Activated T-cell treated with anti-CD3 and anti-CD28 coated beads, Interleukin-2, amount 50 U/mL, for 4 hours (primary cell): ENCODE results near the gene RRM1. TPM values are rescaled to one million over a fixed set of nuclear protein-coding genes. Genes with fewer than 3 reads are reported as not detected.

Experiments
- ATAC-seq, 2 donors: fragments of 200-7000 bp; cut with Tn5 transposase; one replicate each; pipeline ENCODE4 v1.10.0; 2021
- DNase-seq: peaks from one replicate; pipeline ENCODE4 v3.0.0-alpha.2; 2020
- H3K27me3 Mint-ChIP-seq: one replicate; pipeline ENCODE4 v1.8.0; 2021; ENCODE audit warnings: low read depth, mixed read lengths
- H3K36me3 Mint-ChIP-seq: one replicate; pipeline ENCODE4 v1.8.0; 2022; ENCODE audit warnings: mixed read lengths; ENCODE audit not compliant: insufficient read depth
- H3K4me1 Mint-ChIP-seq: one replicate; pipeline ENCODE4 v1.8.0; 2021; ENCODE audit warnings: low read depth, mixed read lengths
- H3K4me3 Mint-ChIP-seq: one replicate; pipeline ENCODE4 v1.8.0; 2021; ENCODE audit warnings: mild to moderate bottlenecking, moderate library complexity, mixed read lengths
- H3K9me3 Mint-ChIP-seq: one replicate; pipeline ENCODE4 v1.8.0; 2021; ENCODE audit warnings: mixed read lengths
- total RNA-seq, 3 donors: library from RNA; stranded (reverse); gene quantifications; one replicate each; pipeline ENCODE4 v1.2.1, GENCODE V29; 2021

The RRM1 gene
- total RNA-seq, 3 donors from 2014 or later, result 107 to 147 (median 118) TPM

DNA sequence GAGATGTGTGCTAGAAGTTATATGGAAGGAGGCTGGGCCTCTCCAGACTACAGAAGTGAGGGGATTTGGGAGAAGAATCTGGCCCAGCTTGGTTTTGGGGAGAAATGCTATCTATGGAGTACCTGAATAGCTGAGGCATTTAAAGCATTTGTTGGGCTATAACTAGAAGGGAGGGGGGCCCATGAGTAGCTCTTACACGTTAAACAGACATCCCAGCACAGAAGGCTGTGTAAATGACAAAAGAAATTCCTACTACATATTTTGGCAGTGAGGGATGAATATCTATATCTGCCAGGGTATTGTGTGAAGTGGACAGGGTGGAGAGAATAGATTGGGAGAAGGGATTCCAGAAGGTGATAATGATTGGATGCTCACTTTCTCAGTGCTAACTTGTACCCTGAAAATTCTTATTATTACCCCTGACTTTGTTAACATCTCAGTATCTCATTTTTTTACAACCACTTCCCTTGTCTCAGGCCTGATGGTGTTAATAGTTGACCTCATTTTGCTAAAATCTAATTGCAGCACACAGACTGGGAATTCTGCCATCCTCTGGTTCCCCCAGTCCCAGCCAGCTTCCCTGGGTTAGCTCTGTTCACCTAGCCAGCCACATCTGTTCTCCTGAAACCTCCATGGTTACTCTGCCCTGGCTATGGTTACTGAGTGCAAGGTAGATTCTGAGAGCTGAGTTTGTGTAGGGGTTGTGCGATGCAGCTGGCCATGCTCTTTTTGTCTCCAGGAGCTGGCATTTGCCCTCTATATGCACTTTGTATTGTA lies 28.8 kb upstream of the RRM1 start:
- DNase-seq, result no peak
- Mint-ChIP-seq H3K27me3 (no peaks in the 10 kb centered on the region), H3K9me3 (no peaks in the 10 kb centered on the region), H3K36me3 (peaks cover 16% of the 10 kb centered on the region), H3K4me1 (peaks cover 61% of the 10 kb centered on the region), H3K4me3 (no peak overlapping the region)
- no peak for ATAC-seq

DNA sequence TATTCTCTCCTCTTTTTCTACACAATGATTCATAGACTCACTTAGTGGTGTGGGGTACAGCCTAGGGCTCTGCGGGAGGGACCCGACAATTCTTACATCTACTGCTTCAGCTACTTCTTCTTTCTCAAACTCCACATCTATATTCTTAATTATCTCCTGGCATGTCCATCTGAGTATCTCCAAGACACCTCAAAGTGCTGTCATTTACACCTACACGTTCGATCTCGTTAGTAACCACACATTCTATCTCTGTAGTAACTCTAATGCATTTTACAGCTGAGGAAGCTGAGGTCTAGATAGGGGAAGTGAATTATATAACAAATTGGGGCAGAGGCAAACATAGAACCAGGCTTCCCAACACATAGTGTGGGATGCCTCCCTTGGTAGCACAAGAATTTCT lies 27.7 kb upstream of the RRM1 start:
- no peaks in the 10 kb centered on the region for H3K9me3 Mint-ChIP-seq
- H3K36me3 Mint-ChIP-seq, result peaks cover 14% of the 10 kb centered on the region
- no peaks in the 10 kb centered on the region for H3K27me3 Mint-ChIP-seq
- no peak overlapping the region for H3K4me3 Mint-ChIP-seq
- ATAC-seq (no peak), DNase-seq (no peak)
- peaks cover 61% of the 10 kb centered on the region for H3K4me1 Mint-ChIP-seq

GRCh38 chr11:4068962-4069361 lies 25.6 kb upstream of the RRM1 start:
- Mint-ChIP-seq H3K9me3 (no peaks in the 10 kb centered on the region), H3K36me3 (peaks cover 17% of the 10 kb centered on the region), H3K27me3 (no peaks in the 10 kb centered on the region), H3K4me1 (peaks cover 73% of the 10 kb centered on the region), H3K4me3 (no peak overlapping the region)
- ATAC-seq, result no peak
- DNase-seq, result no peak

- H3K9me3 Mint-ChIP-seq, result no peaks in the 10 kb centered on the region
- no peak overlapping the region for H3K4me3 Mint-ChIP-seq
- H3K27me3 Mint-ChIP-seq, result no peaks in the 10 kb centered on the region
- peaks cover 18% of the 10 kb centered on the region for H3K36me3 Mint-ChIP-seq
- H3K4me1 Mint-ChIP-seq, result peaks cover 51% of the 10 kb centered on the region
- DNase-seq (no peak), ATAC-seq (no peak)
These were observed 23.3 kb upstream of the RRM1 start for GRCh38 chr11:4071325-4071724.

DNA sequence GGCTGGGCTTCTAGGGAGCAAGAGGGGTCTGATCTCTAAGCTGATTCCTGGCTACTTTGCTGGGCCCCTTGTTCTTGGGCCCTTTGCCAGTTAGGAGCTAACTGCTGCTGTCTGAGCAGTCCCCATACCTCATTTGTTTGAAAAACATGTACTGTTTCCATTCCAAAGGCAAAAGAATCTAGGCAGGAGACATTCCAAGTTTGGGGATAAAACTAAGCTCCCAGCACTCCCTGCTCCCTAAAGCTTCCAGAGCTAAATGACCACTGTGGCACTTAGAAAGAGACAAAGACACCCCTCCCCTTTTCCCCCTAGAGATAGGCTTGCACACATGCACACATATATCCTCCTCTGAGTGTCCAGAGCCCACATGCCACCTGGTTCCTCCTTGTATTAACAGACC lies 22.7 kb upstream of the RRM1 start:
- Mint-ChIP-seq H3K9me3 (no peaks in the 10 kb centered on the region), H3K4me1 (peaks cover 51% of the 10 kb centered on the region), H3K27me3 (no peaks in the 10 kb centered on the region), H3K4me3 (no peak overlapping the region), H3K36me3 (peaks cover 16% of the 10 kb centered on the region)
- DNase-seq (no peak), ATAC-seq (no peak)

DNA sequence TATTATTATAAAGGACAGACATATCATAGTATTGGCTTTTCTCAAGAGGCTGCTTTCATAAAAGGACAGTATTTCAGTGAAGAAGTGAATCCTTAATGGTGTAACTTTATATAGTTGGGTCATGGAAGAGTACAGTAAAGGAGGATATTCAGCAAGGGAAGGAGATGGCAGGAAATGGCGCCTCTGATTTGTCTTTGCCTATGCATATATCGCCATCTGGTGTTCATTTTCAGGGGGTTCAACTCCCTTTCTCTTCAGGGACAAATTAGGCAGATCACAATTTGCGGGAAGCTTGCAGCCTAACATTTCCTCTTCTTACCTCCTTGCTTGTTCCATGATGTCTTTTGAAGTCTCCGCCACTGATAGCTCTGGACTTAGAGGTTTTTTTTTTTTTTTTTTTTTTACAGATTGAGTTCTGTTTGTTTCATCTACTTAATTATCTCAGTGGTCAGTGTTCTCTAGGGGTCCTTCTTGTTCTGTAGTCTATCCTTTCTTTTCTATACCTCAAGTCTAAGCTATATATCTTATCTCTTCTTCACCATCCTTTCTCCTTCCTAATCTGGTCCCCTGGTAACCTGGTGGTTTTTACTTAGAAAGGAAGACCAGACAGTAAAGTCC lies 21.8 kb upstream of the RRM1 start:
- Mint-ChIP-seq H3K27me3 (no peaks in the 10 kb centered on the region), H3K4me1 (peaks cover 45% of the 10 kb centered on the region), H3K4me3 (no peak overlapping the region)

GRCh38 chr11:4074266-4074665 lies 20.3 kb upstream of the RRM1 start:
- ATAC-seq, result no peak
- H3K9me3 Mint-ChIP-seq, result no peaks in the 10 kb centered on the region
- no peak overlapping the region for H3K4me3 Mint-ChIP-seq
- H3K4me1 Mint-ChIP-seq, result peaks cover 32% of the 10 kb centered on the region
- H3K27me3 Mint-ChIP-seq, result no peaks in the 10 kb centered on the region
- no peak for DNase-seq
- H3K36me3 Mint-ChIP-seq, result peaks cover 15% of the 10 kb centered on the region

More for the DNA sequence above, 21.8 kb upstream of the RRM1 start:
- H3K36me3 Mint-ChIP-seq, result peaks cover 15% of the 10 kb centered on the region
- ATAC-seq (peak; percentile 65 to 82), DNase-seq (peak; percentile 37)
- H3K9me3 Mint-ChIP-seq, result no peaks in the 10 kb centered on the region

GRCh38 chr11:4076774-4077173 lies 17.8 kb upstream of the RRM1 start:
- H3K4me3 Mint-ChIP-seq, result no peak overlapping the region
- no peaks in the 10 kb centered on the region for H3K9me3 Mint-ChIP-seq
- ATAC-seq (no peak), DNase-seq (no peak)
- peaks cover 10% of the 10 kb centered on the region for H3K36me3 Mint-ChIP-seq
- H3K4me1 Mint-ChIP-seq, result peaks cover 27% of the 10 kb centered on the region
- no peaks in the 10 kb centered on the region for H3K27me3 Mint-ChIP-seq

DNA sequence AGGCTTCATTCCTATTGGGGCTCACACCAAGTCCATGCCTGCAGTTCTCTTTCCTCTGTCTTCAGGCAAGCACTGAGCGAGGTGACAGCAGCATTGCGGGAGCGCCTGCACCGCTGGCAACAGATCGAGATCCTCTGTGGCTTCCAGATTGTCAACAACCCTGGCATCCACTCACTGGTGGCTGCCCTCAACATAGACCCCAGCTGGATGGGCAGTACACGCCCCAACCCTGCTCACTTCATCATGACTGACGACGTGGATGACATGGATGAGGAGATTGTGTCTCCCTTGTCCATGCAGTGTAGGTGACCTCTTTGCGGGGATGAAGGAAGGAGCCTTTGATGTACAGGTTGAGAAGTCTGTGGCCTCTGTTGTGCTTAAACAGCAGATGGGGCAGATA lies 11.4 kb upstream of the RRM1 start:
- Mint-ChIP-seq H3K4me1 (peaks cover 18% of the 10 kb centered on the region), H3K27me3 (no peaks in the 10 kb centered on the region), H3K9me3 (no peaks in the 10 kb centered on the region), H3K36me3 (peaks cover 33% of the 10 kb centered on the region), H3K4me3 (no peak overlapping the region)
- DNase-seq (no peak), ATAC-seq (no peak)

GRCh38 chr11:4084406-4085125 lies 10.0 kb upstream of the RRM1 start:
- ATAC-seq, result no peak

GRCh38 chr11:4085575-4085974 lies 9.0 kb upstream of the RRM1 start:
- Mint-ChIP-seq H3K4me3 (no peak overlapping the region), H3K27me3 (no peaks in the 10 kb centered on the region), H3K4me1 (peaks cover 37% of the 10 kb centered on the region), H3K9me3 (no peaks in the 10 kb centered on the region), H3K36me3 (peaks cover 33% of the 10 kb centered on the region)
- ATAC-seq, result no peak
- no peak for DNase-seq

More at GRCh38 chr11:4084406-4085125, 10.0 kb upstream of the RRM1 start:
- Mint-ChIP-seq H3K4me3 (no peak overlapping the region), H3K4me1 (peaks cover 27% of the 10 kb centered on the region), H3K9me3 (no peaks in the 10 kb centered on the region), H3K36me3 (peaks cover 33% of the 10 kb centered on the region), H3K27me3 (no peaks in the 10 kb centered on the region)
- DNase-seq, result no peak

- peaks cover 49% of the 10 kb centered on the region for H3K4me1 Mint-ChIP-seq
- no peaks in the 10 kb centered on the region for H3K27me3 Mint-ChIP-seq
- H3K4me3 Mint-ChIP-seq, result no peak overlapping the region
- no peaks in the 10 kb centered on the region for H3K9me3 Mint-ChIP-seq
- DNase-seq (no peak), ATAC-seq (peak in 1 of 2 donors; percentile 38)
- peaks cover 31% of the 10 kb centered on the region for H3K36me3 Mint-ChIP-seq
These were observed 7.8 kb upstream of the RRM1 start for GRCh38 chr11:4086575-4087353.

DNA sequence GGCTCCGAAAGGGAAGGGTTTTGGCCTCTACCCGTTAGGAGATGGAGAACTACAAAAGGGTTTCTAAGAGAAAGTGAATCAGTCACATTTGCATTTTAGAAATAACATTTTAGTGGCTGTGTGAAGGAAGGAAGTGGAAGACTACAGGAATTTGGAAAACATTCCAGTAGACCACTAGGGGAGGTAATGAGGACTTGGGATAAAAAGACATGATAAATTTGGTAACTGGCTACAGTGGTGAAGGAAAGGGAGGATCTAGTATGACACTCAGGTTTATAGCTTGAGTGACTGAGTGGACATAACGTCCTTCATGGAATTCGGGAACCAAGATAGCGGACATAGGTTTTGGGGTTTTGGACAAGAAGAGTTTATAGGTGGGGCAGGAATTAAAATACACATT lies 7.0 kb upstream of the RRM1 start:
- Mint-ChIP-seq H3K9me3 (no peaks in the 10 kb centered on the region), H3K4me1 (peaks cover 57% of the 10 kb centered on the region), H3K4me3 (no peak overlapping the region), H3K36me3 (peaks cover 34% of the 10 kb centered on the region), H3K27me3 (no peaks in the 10 kb centered on the region)
- DNase-seq (no peak), ATAC-seq (no peak)

GRCh38 chr11:4090258-4090657 lies 4.3 kb upstream of the RRM1 start:
- no peaks in the 10 kb centered on the region for H3K27me3 Mint-ChIP-seq
- H3K36me3 Mint-ChIP-seq, result peaks cover 20% of the 10 kb centered on the region
- H3K4me3 Mint-ChIP-seq, result peak overlapping the region; percentile 8
- peaks cover 70% of the 10 kb centered on the region for H3K4me1 Mint-ChIP-seq
- H3K9me3 Mint-ChIP-seq, result no peaks in the 10 kb centered on the region
- no peak for DNase-seq
- ATAC-seq, result no peak
